Prostate gland (tissue), 2 donors: Measurements from ENCODE around the gene LRRN4.

Experiments
- POLR2A ChIP-seq: fragments of 450-650 bp; IDR thresholded peaks from one replicate; pipeline ENCODE4 v1.6.1; 2016; ENCODE audit warnings: antibody characterized with exemption, mild to moderate bottlenecking
- POLR2AphosphoS5 ChIP-seq: sonication (generic); formaldehyde crosslinking; IDR thresholded peaks from one replicate; pipeline ENCODE4 v1.6.1; 2017; ENCODE audit warnings: antibody characterized with exemption
- TF ChIP-seq, protein P1 (sequence below), 4 experiments: fragments of 200-600 bp in 2 of 4; fragments of 450-650 bp in 2 of 4; sonication (generic) in 2 of 4; IDR thresholded peaks; 1 replicate in 3 of 4; 2 replicates in 1 of 4; pipeline ENCODE4 v1.5.1; 2016 to 2019; ENCODE audit warnings: antibody characterized with exemption in 4 of 4, mild to moderate bottlenecking in 2 of 4, moderate library complexity in 2 of 4

DNA sequence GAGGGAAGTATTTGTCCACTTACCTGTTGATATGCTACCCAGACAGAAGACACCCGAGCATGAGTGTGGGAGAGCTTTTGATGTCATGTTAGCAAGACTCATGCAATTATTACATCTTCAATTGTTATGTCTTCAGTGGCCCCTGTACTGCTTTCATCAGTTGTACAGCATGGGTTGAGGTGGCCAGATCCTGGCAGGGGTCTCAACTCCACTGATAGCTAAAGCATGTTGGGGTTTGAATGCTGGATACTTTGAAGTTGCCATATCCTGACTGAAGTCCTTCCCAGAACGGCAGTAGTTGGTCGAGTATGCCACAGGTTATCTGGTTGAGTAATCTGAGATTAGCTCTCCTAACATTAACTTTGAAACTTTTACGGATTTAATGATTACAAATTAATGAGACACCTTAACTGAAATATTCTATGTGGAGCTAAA, 46.7 kb downstream of the LRRN4 start:
- TF ChIP-seq POLR2AphosphoS5, result no peak
- TF ChIP-seq, protein P1, sequence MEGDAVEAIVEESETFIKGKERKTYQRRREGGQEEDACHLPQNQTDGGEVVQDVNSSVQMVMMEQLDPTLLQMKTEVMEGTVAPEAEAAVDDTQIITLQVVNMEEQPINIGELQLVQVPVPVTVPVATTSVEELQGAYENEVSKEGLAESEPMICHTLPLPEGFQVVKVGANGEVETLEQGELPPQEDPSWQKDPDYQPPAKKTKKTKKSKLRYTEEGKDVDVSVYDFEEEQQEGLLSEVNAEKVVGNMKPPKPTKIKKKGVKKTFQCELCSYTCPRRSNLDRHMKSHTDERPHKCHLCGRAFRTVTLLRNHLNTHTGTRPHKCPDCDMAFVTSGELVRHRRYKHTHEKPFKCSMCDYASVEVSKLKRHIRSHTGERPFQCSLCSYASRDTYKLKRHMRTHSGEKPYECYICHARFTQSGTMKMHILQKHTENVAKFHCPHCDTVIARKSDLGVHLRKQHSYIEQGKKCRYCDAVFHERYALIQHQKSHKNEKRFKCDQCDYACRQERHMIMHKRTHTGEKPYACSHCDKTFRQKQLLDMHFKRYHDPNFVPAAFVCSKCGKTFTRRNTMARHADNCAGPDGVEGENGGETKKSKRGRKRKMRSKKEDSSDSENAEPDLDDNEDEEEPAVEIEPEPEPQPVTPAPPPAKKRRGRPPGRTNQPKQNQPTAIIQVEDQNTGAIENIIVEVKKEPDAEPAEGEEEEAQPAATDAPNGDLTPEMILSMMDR (IDR thresholded peaks at IDR 0.05), result no peak
- TF ChIP-seq POLR2A, result no peak
